Muscle layer of colon (tissue), 2 donors: ENCODE results near the gene GNLY.

Experiments used
- H3K27ac ChIP-seq: one replicate; pipeline ENCODE4 v1.7.0; 2013; ENCODE audit warnings: low read depth, mild to moderate bottlenecking, low read length, moderate library complexity
- H3K27me3 ChIP-seq, 2 donors: one replicate each; pipeline ENCODE4 v1.7.0; 2013; ENCODE audit warnings: low read length in 2 of 2, mild to moderate bottlenecking in 2 of 2; ENCODE audit not compliant: insufficient read depth in 2 of 2, control insufficient read depth in 1 of 2
- H3K36me3 ChIP-seq: one replicate; pipeline ENCODE4 v1.7.0; 2013; ENCODE audit warnings: mild to moderate bottlenecking, low read length; ENCODE audit not compliant: insufficient read depth
- H3K4me1 ChIP-seq: one replicate; pipeline ENCODE4 v1.7.0; 2013; ENCODE audit warnings: mild to moderate bottlenecking, low read length; ENCODE audit not compliant: insufficient read depth
- H3K4me3 ChIP-seq, 2 donors: one replicate each; pipeline ENCODE4 v1.7.0; 2013; ENCODE audit warnings: low read length in 2 of 2, low read depth in 1 of 2, mild to moderate bottlenecking in 1 of 2, moderate library complexity in 1 of 2
- H3K9ac ChIP-seq: one replicate; pipeline ENCODE4 v1.7.0; 2013; ENCODE audit warnings: low read length
- H3K9me3 ChIP-seq: one replicate; pipeline ENCODE4 v1.7.0; 2013; ENCODE audit warnings: mild to moderate bottlenecking, low read length
- donor health status: abdominal sarcoma.
- donor health status: Adenocarcinoma of cecum.

GNLY gene

DNA sequence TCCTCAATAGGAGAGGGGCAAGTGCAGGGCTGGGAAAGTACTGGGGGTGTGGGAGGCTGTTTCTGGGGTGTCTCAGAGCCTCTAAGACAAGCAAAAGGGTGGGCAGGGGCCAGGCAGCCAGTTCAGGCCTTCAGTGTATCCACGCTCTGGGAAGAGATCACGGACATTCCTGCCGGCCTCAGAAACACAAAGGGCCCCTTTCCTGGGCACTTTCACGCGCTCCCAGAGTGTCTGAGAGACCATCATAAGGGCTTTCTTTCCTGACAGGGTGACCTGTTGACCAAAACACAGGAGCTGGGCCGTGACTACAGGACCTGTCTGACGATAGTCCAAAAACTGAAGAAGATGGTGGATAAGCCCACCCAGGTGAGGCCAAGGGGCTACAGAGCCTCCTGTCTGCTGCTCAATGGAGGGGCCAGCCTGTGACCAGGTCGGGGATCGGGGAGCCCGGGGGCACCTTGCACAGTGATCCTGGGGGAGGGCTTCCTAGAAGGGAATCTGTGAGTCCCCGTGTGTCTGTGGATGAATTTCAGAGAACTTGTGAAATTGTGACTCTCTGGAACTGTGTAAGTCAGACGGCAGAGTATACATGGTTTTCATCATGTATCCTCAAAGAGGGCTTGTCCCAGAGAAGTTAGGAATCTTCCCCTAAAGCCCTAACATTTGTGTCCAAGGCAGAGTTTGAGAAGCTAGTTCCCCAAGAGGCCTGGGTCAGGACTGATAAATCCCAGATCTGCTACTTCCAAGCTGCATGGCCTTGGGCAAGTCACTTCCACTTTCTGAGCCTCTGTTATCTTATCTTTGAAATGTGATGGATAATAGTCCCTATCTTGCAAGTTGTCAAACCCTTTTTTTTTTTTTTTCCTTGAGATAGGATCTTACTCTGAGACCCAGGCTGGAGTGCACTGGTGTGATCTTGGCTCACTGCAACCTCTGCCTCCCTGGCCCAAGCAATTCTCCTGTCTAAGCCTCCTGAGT lies 1.8 kb downstream of the GNLY start:
- H3K27ac ChIP-seq: no peak overlapping the region
- no peaks in the 10 kb centered on the region for H3K9me3 ChIP-seq
- H3K4me1 ChIP-seq: no peaks in the 10 kb centered on the region
- no peak overlapping the region for H3K9ac ChIP-seq
- no peaks in the 10 kb centered on the region for H3K36me3 ChIP-seq
- H3K27me3 ChIP-seq: no peaks in the 10 kb centered on the region
- H3K4me3 ChIP-seq: no peak overlapping the region

DNA sequence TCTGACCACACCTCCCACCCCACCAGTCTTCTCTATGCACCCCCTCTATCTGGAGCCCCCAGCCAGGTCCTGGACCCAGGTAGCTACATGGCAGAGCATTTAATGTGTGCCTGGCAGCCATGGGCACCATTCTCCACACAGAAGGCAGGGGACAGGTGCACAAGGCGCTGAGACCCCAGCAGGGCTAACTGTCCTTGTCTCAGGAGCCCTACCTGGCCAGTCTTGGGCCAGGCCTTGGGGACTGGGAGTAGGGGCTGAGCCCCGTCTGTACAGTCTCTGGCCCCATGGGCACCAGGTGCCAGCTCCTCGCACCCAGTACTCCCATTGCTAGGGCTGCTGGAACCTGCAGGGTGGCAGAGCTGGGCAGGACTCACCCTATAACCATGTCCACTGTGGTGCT lies 2.9 kb downstream of the GNLY start:
- H3K4me3 ChIP-seq: no peak overlapping the region
- no peaks in the 10 kb centered on the region for H3K9me3 ChIP-seq
- no peak overlapping the region for H3K27ac ChIP-seq
- no peak overlapping the region for H3K9ac ChIP-seq
- no peaks in the 10 kb centered on the region for H3K36me3 ChIP-seq
- no peaks in the 10 kb centered on the region for H3K4me1 ChIP-seq
- no peaks in the 10 kb centered on the region for H3K27me3 ChIP-seq

DNA sequence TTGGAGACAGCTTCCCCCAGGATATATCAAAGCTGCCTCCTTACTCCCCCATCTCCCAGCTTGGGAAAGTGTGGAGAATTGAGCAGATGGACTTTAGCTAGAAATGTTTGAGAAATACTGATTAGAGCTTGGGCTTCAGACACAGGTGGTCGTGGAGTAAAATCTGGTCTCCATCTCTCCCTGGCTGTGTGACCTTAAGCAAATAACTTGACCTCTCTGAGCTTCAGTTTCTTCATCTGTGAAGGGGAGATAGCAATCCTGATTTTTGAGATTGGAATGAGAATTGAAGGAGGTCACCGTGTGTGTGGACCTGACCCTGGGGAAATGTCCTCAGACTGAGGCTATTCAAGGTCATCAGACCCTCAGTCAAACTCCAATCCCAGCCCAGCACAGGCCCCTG lies 3.6 kb downstream of the GNLY start:
- Histone ChIP-seq H3K36me3 (no peaks in the 10 kb centered on the region), H3K27ac (no peak overlapping the region), H3K4me1 (no peaks in the 10 kb centered on the region), H3K9ac (no peak overlapping the region), H3K27me3 (no peaks in the 10 kb centered on the region), H3K4me3 (no peak overlapping the region), H3K9me3 (no peaks in the 10 kb centered on the region)

DNA sequence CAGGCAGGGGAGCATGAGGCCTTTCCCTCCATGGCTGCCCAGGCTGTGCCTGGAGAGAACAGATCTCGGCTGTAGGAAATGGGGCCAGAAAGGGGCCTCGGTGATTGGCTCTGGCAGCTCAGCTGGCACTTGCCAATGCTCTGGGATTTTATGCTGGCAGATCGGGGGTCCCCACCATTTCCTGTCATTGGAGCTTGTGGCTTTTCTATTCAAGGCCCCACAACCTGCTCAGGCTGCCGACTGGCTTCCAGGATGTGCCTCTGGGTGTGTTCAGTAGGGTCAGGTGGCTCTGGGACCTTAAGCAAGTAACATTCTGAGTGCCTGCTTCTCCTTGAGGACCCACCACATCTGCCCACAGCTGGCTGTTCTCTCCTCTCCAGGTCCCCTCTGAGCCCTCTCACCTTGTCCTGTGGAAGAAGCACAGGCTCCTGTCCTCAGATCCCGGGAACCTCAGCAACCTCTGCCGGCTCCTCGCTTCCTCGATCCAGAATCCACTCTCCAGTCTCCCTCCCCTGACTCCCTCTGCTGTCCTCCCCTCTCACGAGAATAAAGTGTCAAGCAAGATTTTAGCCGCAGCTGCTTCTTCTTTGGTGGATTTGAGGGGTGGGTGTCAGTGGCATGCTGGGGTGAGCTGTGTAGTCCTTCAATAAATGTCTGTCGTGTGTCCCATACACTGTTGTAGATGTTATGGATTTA lies 4.2 kb downstream of the GNLY start:
- no peaks in the 10 kb centered on the region for H3K27me3 ChIP-seq
- H3K9me3 ChIP-seq: no peaks in the 10 kb centered on the region
- no peak overlapping the region for H3K27ac ChIP-seq
- no peak overlapping the region for H3K9ac ChIP-seq
- H3K4me1 ChIP-seq: no peaks in the 10 kb centered on the region
- H3K36me3 ChIP-seq: no peaks in the 10 kb centered on the region
- H3K4me3 ChIP-seq: no peak overlapping the region

DNA sequence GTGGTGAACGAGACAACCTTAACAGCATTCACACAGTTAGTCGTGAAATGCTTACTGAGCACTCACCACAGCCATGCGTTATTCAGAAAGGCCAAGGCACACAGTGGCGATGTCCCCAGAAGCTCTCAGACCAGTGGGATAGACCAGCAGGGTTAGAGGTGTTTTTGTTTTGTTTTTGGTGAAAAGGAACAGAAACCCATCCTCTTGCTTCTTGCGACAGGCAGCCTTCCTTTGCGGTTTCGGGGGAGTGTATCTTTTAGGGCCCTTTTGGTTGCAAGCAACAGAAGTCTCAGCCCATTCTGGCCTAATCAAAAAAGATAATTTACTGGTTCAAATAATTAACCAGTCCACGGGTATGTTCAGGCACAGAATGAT lies 4.7 kb downstream of the GNLY start:
- no peak overlapping the region for H3K9ac ChIP-seq
- no peak overlapping the region for H3K27ac ChIP-seq
- H3K27me3 ChIP-seq: no peaks in the 10 kb centered on the region
- no peak overlapping the region for H3K4me3 ChIP-seq
- no peaks in the 10 kb centered on the region for H3K36me3 ChIP-seq
- H3K9me3 ChIP-seq: no peaks in the 10 kb centered on the region
- H3K4me1 ChIP-seq: no peaks in the 10 kb centered on the region

DNA sequence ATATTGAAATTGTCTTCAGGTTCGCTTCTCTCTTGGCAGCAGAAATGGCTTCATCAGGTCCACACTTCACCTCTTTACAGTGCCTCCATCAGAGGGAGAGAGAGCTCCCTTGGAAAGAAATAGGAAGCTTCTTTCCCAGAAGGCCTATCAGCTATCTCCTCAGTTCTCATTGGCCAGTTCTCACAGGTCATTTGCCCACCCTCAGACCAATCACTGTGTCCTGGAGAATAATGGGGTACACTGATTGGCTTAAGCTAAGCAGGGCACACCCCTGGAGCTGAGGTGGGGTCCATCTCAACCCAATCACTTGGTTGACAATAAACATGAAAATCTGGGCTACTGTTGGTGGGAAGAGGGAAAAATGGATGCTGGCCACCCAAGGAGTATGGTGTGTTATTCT lies 5.2 kb downstream of the GNLY start:
- H3K27ac ChIP-seq: no peak overlapping the region
- no peaks in the 10 kb centered on the region for H3K9me3 ChIP-seq
- no peaks in the 10 kb centered on the region for H3K4me1 ChIP-seq
- no peaks in the 10 kb centered on the region for H3K27me3 ChIP-seq
- H3K9ac ChIP-seq: no peak overlapping the region
- no peaks in the 10 kb centered on the region for H3K36me3 ChIP-seq
- no peak overlapping the region for H3K4me3 ChIP-seq

DNA sequence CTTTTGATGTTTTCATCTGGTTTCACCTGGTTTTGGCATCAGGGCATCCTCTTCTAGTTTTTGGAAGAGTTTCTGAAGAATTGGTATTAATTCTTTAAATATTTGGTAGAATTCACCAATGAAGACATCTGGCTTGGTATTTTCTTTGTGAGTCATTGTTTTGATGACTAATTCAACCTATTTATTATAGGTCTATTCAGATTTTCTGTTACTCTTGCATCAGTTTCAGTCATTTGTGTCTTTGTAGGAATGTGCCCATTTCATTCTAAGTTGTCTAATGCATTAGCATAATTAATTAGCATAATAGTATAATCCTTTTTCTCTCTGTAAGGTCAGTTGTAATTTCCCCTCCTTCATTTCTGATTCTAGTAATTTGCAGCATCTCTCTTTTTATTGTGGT lies 8.0 kb downstream of the GNLY start:
- Histone ChIP-seq H3K27ac (no peak overlapping the region), H3K4me1 (no peaks in the 10 kb centered on the region), H3K9ac (no peak overlapping the region), H3K4me3 (no peak overlapping the region), H3K27me3 (no peaks in the 10 kb centered on the region), H3K36me3 (no peaks in the 10 kb centered on the region), H3K9me3 (no peaks in the 10 kb centered on the region)

DNA sequence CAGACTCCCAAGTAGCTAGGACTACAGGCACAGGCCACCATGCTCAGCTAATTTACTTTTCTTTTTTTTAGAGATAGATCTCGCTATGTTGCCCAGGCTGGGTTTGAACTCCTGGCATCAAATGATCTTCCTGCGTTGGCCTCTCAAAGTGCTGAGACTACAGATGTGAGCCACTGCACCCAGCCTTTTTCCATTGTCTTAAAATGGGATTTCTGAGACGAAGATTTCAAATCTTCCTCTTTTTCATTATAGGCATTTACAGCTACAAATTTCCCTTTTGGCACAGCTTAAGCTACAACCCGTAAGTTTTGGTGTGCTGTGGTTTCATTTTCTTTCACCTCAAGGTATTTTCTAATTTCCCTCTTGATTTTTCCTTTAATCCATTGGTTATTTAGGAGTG lies 8.6 kb downstream of the GNLY start:
- Histone ChIP-seq H3K9ac (no peak overlapping the region), H3K27ac (no peak overlapping the region), H3K4me1 (no peaks in the 10 kb centered on the region), H3K36me3 (no peaks in the 10 kb centered on the region), H3K27me3 (no peaks in the 10 kb centered on the region), H3K9me3 (no peaks in the 10 kb centered on the region), H3K4me3 (no peak overlapping the region)

DNA sequence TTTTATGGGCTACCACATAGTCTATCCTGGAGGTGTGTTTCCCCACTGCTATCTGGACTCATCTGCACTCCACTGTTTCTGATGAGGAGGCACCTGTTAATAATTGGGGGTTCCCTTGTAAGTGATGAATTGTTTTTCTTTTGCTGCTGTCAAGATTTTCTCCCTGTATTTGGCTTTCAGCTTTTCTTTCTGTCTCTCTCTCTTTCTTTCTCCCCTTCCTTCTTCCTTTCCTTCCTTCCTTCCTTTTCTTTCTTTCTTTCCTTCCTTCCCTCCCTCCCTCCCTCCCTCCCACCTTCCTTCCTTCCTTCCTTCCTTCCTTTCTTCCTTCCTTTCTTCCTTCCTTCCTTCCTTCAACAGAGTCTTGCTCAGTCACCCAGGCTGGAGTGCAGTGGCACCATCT lies 9.2 kb downstream of the GNLY start:
- H3K4me1 ChIP-seq: no peaks in the 10 kb centered on the region
- no peaks in the 10 kb centered on the region for H3K27me3 ChIP-seq
- no peaks in the 10 kb centered on the region for H3K9me3 ChIP-seq
- H3K27ac ChIP-seq: no peak overlapping the region
- no peak overlapping the region for H3K9ac ChIP-seq
- H3K36me3 ChIP-seq: no peaks in the 10 kb centered on the region
- no peak overlapping the region for H3K4me3 ChIP-seq

DNA sequence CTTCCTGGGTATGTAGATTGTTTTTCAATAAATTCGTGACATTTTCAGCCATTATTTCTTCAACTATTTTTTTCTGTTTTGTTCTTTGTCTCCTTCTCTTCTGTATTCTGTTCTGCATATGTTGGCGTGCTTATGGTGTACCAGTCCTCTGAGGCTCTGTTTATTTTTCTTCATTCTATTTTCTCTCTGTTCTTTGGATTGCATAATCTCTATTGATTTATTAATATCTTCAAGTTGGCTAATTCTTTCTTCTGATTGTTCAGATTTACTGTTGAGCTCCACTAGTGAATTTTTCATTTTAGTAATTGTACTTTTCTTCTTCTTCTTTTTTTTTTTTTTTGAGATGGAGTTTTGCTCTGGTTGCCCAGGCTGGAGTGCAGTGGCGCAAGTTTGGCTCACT lies 9.9 kb downstream of the GNLY start:
- no peak overlapping the region for H3K27ac ChIP-seq
- H3K36me3 ChIP-seq: no peaks in the 10 kb centered on the region
- H3K4me1 ChIP-seq: no peaks in the 10 kb centered on the region
- no peak overlapping the region for H3K4me3 ChIP-seq
- H3K27me3 ChIP-seq: no peaks in the 10 kb centered on the region
- H3K9me3 ChIP-seq: no peaks in the 10 kb centered on the region
- no peak overlapping the region for H3K9ac ChIP-seq

DNA sequence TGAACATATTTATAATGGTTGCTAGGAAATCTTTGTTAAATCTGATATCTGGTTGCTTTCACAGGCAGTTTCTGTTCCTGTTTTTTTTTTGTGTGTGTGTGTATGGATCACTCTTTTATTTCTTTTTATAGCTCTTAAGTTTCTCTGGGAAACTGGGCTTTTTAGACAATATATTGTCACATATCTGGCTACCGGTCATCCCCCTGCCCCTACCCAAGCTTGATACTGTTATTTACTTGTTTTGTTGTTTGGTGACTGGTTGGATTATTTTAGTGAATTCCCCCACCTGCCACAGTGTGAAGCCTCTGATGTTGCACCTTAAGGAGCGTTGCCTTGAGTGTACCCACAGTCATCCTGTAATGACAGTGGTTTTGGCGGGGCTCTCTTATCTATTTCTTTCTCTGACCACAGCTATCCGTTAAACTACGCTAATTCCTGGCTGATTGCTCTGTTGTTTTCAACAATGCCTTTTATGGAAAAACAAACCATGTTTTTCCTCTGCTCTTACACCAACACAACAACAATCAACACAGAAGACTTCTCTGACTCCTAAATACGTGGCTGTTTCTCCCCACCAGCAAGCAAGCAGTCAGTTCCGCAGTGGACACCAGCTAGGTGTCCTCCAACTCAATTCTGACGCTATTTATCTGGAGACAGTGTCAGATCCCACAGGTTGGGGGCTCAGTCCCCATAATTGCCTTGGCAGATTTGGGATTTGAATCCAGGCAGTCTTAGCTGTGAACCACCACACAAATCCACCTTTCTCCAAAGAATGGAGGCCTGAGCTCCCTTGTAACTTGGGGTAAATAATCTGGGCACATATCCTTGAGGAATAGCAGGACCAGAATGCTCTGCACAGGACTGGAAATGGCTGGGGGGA lies 10.9 kb downstream of the GNLY start:
- H3K27ac ChIP-seq: no peak overlapping the region
- H3K9ac ChIP-seq: no peak overlapping the region
- no peaks in the 10 kb centered on the region for H3K36me3 ChIP-seq
- H3K27me3 ChIP-seq: no peaks in the 10 kb centered on the region
- peaks cover 5% of the 10 kb centered on the region for H3K4me1 ChIP-seq
- H3K4me3 ChIP-seq: no peak overlapping the region
- no peaks in the 10 kb centered on the region for H3K9me3 ChIP-seq
